HEK293 (cell line): ENCODE measurements around the gene THAP11.

Source experiments
- CTCF ChIA-PET: fragments of 350-600 bp; formaldehyde crosslinking; extraction: SDS; loops from one replicate; lab custom pipeline; 2021; ENCODE audit warnings: antibody characterized with exemption; lab: Yijun Ruan, JAX
- POLR2A ChIA-PET: fragments of 300-600 bp; formaldehyde crosslinking; extraction: SDS; loops from one replicate; lab custom pipeline; 2020; ENCODE audit warnings: antibody characterized with exemption, inconsistent platforms; lab: Yijun Ruan, JAX
- H3K27ac ChIP-seq: fragments of 200-500 bp; sonication (Bioruptor generic); 2 replicates; pipeline ENCODE4 v1.5.1; 2014; ENCODE audit warnings: low read depth, low read length, control low read depth, inconsistent platforms; ENCODE audit errors: extremely low read depth
- H3K36me3 ChIP-seq, 2 experiments: fragments of 200-500 bp in 1 of 2; sonication (Bioruptor generic) in 1 of 2; 1 replicate in 1 of 2; 2 replicates in 1 of 2; pipeline ENCODE4 v1.5.1; 2014 to 2017; ENCODE audit warnings: inconsistent platforms in 2 of 2, low read length in 2 of 2; ENCODE audit not compliant: control insufficient read depth in 2 of 2, insufficient read depth in 1 of 2
- H3K4me1 ChIP-seq: fragments of 200-500 bp; sonication (Bioruptor generic); 2 replicates; pipeline ENCODE4 v1.5.1; 2014; ENCODE audit warnings: mild to moderate bottlenecking, low read length, inconsistent platforms; ENCODE audit not compliant: control insufficient read depth, insufficient read depth
- H3K4me3 ChIP-seq: 2 replicates; pipeline ENCODE4 v1.5.1; 2011; ENCODE audit warnings: low read depth, mild to moderate bottlenecking, control low read depth, low read length, moderate library complexity
- H3K9me3 ChIP-seq: fragments of 200-500 bp; sonication (Bioruptor generic); 2 replicates; pipeline ENCODE4 v1.5.1; 2014; ENCODE audit warnings: low read depth, low read length, inconsistent platforms; ENCODE audit not compliant: control insufficient read depth, insufficient read depth
- HOXC10 ChIP-seq: sonication (generic); formaldehyde crosslinking; IDR thresholded peaks from 2 replicates; pipeline ENCODE4 v1.8.1; 2023; ENCODE audit warnings: mild to moderate bottlenecking, missing genetic modification reagents
- PRDM1 ChIP-seq: fragments of 450-650 bp; formaldehyde crosslinking; IDR thresholded peaks from 2 replicates; pipeline ENCODE4; 2016; ENCODE audit warnings: missing biosample characterization, missing genetic modification characterization
- PRDM6 ChIP-seq: fragments of 450-650 bp; formaldehyde crosslinking; IDR thresholded peaks from 2 replicates; pipeline ENCODE4 v1.5.1; 2017; ENCODE audit warnings: missing biosample characterization, missing genetic modification characterization
- TRIM28 ChIP-seq: IDR thresholded peaks from 2 replicates; pipeline ENCODE4 v1.6.1; 2011; ENCODE audit warnings: low read length, control low read depth, borderline replicate concordance
- YY1 ChIP-seq: fragments of 450-650 bp; formaldehyde crosslinking; IDR thresholded peaks from 2 replicates; pipeline ENCODE4 v1.5.1; 2018; ENCODE audit warnings: missing biosample characterization, missing genetic modification characterization
- YY2 ChIP-seq: fragments of 450-650 bp; formaldehyde crosslinking; IDR thresholded peaks from 2 replicates; pipeline ENCODE4 v1.5.1; 2016; ENCODE audit warnings: missing biosample characterization, missing genetic modification characterization
- ZBTB11 ChIP-seq: fragments of 450-650 bp; formaldehyde crosslinking; conservative IDR thresholded peaks from 2 replicates; pipeline ENCODE4 v1.5.1; 2016; ENCODE audit warnings: low read depth, missing biosample characterization, missing genetic modification characterization
- ZEB2 ChIP-seq: fragments of 450-650 bp; formaldehyde crosslinking; IDR thresholded peaks from 2 replicates; pipeline ENCODE4 v1.5.1; 2016; ENCODE audit warnings: missing biosample characterization, missing genetic modification characterization
- ZFP41 ChIP-seq: fragments of 450-650 bp; formaldehyde crosslinking; IDR thresholded peaks from 2 replicates; pipeline ENCODE4 v1.5.1; 2016; ENCODE audit warnings: missing biosample characterization, missing genetic modification characterization, borderline replicate concordance
- ZNF121 ChIP-seq: fragments of 450-650 bp; formaldehyde crosslinking; IDR thresholded peaks from 2 replicates; pipeline ENCODE4 v1.5.1; 2016; ENCODE audit warnings: missing biosample characterization, missing genetic modification characterization
- ZNF132 ChIP-seq: fragments of 450-650 bp; formaldehyde crosslinking; IDR thresholded peaks from 2 replicates; pipeline ENCODE4 v1.5.1; 2017; ENCODE audit warnings: missing biosample characterization, missing genetic modification characterization, borderline replicate concordance
- ZNF2 ChIP-seq: fragments of 450-650 bp; formaldehyde crosslinking; IDR thresholded peaks from 2 replicates; pipeline ENCODE4 v1.5.1; 2016; ENCODE audit warnings: missing biosample characterization, missing genetic modification characterization
- ZNF23 ChIP-seq: fragments of 450-650 bp; formaldehyde crosslinking; IDR thresholded peaks from 2 replicates; pipeline ENCODE4 v1.5.1; 2016; ENCODE audit warnings: missing biosample characterization, missing genetic modification characterization, borderline replicate concordance
- ZNF48 ChIP-seq: fragments of 450-650 bp; formaldehyde crosslinking; IDR thresholded peaks from 2 replicates; pipeline ENCODE4 v1.5.1; 2016; ENCODE audit warnings: missing biosample characterization, missing genetic modification characterization
- ZNF514 ChIP-seq: fragments of 450-650 bp; formaldehyde crosslinking; IDR thresholded peaks from 2 replicates; pipeline ENCODE4 v1.5.1; 2016; ENCODE audit warnings: missing biosample characterization, missing genetic modification characterization
- ZNF530 ChIP-seq: fragments of 450-650 bp; formaldehyde crosslinking; IDR thresholded peaks from 2 replicates; pipeline ENCODE4 v1.5.1; 2016; ENCODE audit warnings: low read depth, missing biosample characterization, missing genetic modification characterization
- ZNF555 ChIP-seq: fragments of 450-650 bp; formaldehyde crosslinking; conservative IDR thresholded peaks from 2 replicates; pipeline ENCODE4 v1.5.1; 2017; ENCODE audit warnings: missing biosample characterization, mild to moderate bottlenecking, missing genetic modification characterization, inconsistent platforms
- ZNF626 ChIP-seq: fragments of 450-650 bp; sonication (Bioruptor Pico); formaldehyde crosslinking; IDR thresholded peaks from 2 replicates; pipeline ENCODE4 v1.5.1; 2018; ENCODE audit warnings: missing biosample characterization, missing genetic modification characterization, inconsistent platforms
- ZNF658 ChIP-seq: fragments of 450-650 bp; formaldehyde crosslinking; IDR thresholded peaks from 2 replicates; pipeline ENCODE4; 2016; ENCODE audit warnings: missing biosample characterization, missing genetic modification characterization
- ZNF670 ChIP-seq: fragments of 450-650 bp; formaldehyde crosslinking; IDR thresholded peaks from 2 replicates; pipeline ENCODE4 v1.5.1; 2016; ENCODE audit warnings: missing biosample characterization, missing genetic modification characterization, low read depth
- ZNF707 ChIP-seq: fragments of 450-650 bp; formaldehyde crosslinking; IDR thresholded peaks from 2 replicates; pipeline ENCODE4 v1.5.1; 2016; ENCODE audit warnings: missing biosample characterization, missing genetic modification characterization
- ZNF785 ChIP-seq: fragments of 450-650 bp; formaldehyde crosslinking; IDR thresholded peaks from 2 replicates; pipeline ENCODE4 v1.5.1; 2016; ENCODE audit warnings: missing biosample characterization, missing genetic modification characterization
- ZSCAN23 ChIP-seq: fragments of 450-650 bp; formaldehyde crosslinking; IDR thresholded peaks from 2 replicates; pipeline ENCODE4 v1.5.1; 2016; ENCODE audit warnings: missing biosample characterization, missing genetic modification characterization
- TF ChIP-seq, protein P1 (sequence below): fragments of 450-650 bp; formaldehyde crosslinking; IDR thresholded peaks from 2 replicates; pipeline ENCODE4 v1.5.1; 2016; ENCODE audit warnings: missing biosample characterization, missing genetic modification characterization, low read depth
- TF ChIP-seq, protein P2 (sequence below): fragments of 450-650 bp; formaldehyde crosslinking; IDR thresholded peaks from 2 replicates; pipeline ENCODE4 v1.5.1; 2016; ENCODE audit warnings: missing biosample characterization, missing genetic modification characterization
- TF ChIP-seq, protein P3 (sequence below): fragments of 450-650 bp; formaldehyde crosslinking; IDR thresholded peaks from 2 replicates; pipeline ENCODE4 v1.5.1; 2016; ENCODE audit warnings: missing biosample characterization, missing genetic modification characterization, low read depth

The THAP11 gene

DNA sequence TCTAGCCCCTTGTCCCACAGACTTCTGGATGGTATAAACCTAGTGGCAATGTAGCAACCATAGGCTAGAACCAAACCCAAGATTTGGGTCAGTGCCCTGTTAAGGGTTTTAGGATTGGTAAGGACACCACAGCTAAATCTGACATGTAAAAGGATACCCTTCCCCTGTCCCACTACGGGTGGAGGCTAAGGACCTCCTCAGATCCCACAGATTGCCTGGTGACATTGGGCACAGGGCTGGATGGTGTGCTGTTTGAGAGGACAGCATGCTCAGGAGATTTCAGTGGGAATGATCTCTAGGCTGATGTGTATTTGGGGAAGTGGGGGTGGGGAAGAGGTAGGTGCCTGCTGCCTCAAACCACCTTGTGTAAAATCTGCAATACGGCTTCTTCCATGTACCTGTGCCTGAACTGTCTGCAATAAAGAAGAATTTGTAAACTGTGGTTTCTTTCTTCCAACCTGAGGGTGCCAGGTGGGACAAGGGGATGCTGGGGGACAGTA is 30.1 kb downstream of the THAP11 start (continued):
- TF ChIP-seq, protein P1, sequence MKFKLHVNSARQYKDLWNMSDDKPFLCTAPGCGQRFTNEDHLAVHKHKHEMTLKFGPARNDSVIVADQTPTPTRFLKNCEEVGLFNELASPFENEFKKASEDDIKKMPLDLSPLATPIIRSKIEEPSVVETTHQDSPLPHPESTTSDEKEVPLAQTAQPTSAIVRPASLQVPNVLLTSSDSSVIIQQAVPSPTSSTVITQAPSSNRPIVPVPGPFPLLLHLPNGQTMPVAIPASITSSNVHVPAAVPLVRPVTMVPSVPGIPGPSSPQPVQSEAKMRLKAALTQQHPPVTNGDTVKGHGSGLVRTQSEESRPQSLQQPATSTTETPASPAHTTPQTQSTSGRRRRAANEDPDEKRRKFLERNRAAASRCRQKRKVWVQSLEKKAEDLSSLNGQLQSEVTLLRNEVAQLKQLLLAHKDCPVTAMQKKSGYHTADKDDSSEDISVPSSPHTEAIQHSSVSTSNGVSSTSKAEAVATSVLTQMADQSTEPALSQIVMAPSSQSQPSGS (tag by site-specific recombination) = no peak
- TF ChIP-seq ZNF670 (tag by site-specific recombination) (no peak), ZNF23 (no peak), YY2 (tag by site-specific recombination) (no peak)
- TF ChIP-seq, all 188 proteins: peak for 0

DNA sequence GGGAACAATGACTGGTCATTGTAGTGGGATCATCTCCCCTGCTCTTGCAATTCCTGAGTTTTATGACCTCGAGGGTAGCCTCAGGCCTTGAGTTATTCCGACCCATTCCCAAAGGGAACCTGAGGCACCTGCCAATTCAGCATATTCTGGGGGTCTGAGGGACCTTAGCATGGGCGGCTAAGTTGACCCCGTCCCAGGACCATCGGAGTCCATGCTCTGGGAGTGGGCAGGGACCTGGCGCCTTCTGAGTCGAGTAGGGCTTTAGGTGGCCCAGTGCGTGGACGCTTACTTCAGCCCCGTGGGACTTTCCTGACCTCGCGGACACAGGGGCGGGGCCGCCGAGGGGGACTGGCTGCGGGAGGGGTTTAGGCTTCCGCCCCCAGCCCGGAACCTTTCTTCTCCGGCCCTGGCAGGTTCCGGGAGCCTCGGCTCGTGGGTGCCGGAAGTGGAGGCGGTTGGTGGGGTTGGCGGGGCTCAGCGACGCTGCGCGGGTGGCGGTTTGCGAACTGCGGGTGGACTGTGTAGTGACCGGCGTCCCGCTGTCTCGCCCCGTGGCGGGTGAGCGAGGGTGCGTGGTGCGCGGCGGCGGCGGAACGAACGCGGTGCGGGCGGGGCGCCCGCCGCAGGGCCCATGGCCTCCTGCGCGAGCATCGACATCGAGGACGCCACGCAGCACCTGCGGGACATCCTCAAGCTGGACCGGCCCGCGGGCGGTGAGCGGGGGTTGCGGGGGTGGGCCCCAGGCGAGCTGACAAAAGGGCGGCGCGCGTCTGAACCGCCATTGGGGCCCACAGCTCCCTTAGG is 30.7 kb downstream of the THAP11 start, which contains the start of gene EDC4:
EDC4 (plus strand) TSS at position 422 of the 804 bp plus-strand sequence; CDS start at position 632, 210 bp downstream.
- Histone ChIP-seq H3K9me3 (no peaks in the 10 kb centered on the region), H3K36me3 (peaks cover 6 to 78% of the 10 kb centered on the region in 2 experiments), H3K4me3 (peak within 1 kb of the TSS; percentile 79), H3K27ac (peak within 1 kb of the TSS; percentile 63; the same call in 1 of the 2 replicates), H3K4me1 (no peaks in the 10 kb centered on the region)
- ChIA-PET CTCF (interaction anchor here (0.6 to 1.9 kb wide), 7 partner anchors 11 to 63 kb away, joined by 3 to 13 read pairs (median 4); partner anchors contain the start of gene NRN1L), POLR2A (interaction anchor here (0.6 to 1.7 kb wide), 12 partner anchors 11 to 311 kb away, joined by 3 to 8 read pairs (median 4); partner anchors contain the start of genes CTCF, GFOD2, NRN1L and NUTF2)
- peak; percentile 43; the same call in 1 of the 2 replicates for TF ChIP-seq ZNF785 (tag by site-specific recombination)
- no peak for TF ChIP-seq TRIM28
- no peak for TF ChIP-seq ZNF132
- no peak for TF ChIP-seq PRDM6 (tag by site-specific recombination)
- 0 out of 2 replicates have a peak, but pooled peaks have one; percentile 74 for TF ChIP-seq HOXC10 (CRISPR knock-in tag)
- peak; percentile 100 for TF ChIP-seq ZBTB11 (tag by site-specific recombination)
- TF ChIP-seq ZNF2 (tag by site-specific recombination) = peak; percentile 79; the same call in 1 of the 2 replicates
- TF ChIP-seq ZNF514 = no peak
- no peak for TF ChIP-seq ZFP41 (tag by site-specific recombination)
- TF ChIP-seq, protein P2, sequence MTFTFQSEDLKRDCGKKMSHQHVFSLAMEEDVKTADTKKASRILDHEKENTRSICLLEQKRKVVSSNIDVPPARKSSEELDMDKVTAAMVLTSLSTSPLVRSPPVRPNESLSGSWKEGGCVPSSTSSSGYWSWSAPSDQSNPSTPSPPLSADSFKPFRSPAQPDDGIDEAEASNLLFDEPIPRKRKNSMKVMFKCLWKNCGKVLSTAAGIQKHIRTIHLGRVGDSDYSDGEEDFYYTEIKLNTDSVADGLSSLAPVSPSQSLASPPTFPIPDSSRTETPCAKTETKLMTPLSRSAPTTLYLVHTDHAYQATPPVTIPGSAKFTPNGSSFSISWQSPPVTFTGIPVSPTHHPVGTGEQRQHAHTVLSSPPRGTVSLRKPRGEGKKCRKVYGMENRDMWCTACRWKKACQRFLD = no peak
- TF ChIP-seq ZNF555 (tag by site-specific recombination) = no peak
- TF ChIP-seq ZSCAN23 = 0 out of 2 replicates have a peak, but pooled peaks have one; percentile 53
- no peak; the same call in 1 of the 2 replicates for TF ChIP-seq YY1 (tag by site-specific recombination)
- TF ChIP-seq ZNF707 (tag by site-specific recombination) = no peak
- TF ChIP-seq ZNF626 (tag by site-specific recombination) = 0 out of 2 replicates have a peak, but pooled peaks have one; percentile 66
- TF ChIP-seq ZNF121 (tag by site-specific recombination) = no peak
- TF ChIP-seq, protein P3, sequence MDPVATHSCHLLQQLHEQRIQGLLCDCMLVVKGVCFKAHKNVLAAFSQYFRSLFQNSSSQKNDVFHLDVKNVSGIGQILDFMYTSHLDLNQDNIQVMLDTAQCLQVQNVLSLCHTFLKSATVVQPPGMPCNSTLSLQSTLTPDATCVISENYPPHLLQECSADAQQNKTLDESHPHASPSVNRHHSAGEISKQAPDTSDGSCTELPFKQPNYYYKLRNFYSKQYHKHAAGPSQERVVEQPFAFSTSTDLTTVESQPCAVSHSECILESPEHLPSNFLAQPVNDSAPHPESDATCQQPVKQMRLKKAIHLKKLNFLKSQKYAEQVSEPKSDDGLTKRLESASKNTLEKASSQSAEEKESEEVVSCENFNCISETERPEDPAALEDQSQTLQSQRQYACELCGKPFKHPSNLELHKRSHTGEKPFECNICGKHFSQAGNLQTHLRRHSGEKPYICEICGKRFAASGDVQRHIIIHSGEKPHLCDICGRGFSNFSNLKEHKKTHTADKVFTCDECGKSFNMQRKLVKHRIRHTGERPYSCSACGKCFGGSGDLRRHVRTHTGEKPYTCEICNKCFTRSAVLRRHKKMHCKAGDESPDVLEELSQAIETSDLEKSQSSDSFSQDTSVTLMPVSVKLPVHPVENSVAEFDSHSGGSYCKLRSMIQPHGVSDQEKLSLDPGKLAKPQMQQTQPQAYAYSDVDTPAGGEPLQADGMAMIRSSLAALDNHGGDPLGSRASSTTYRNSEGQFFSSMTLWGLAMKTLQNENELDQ (tag by site-specific recombination) = no peak
- TF ChIP-seq PRDM1 = no peak
- TF ChIP-seq ZNF658 (tag by site-specific recombination) = no peak
- TF ChIP-seq ZNF530 (tag by site-specific recombination) = no peak
- TF ChIP-seq ZNF48 (tag by site-specific recombination) = no peak
- TF ChIP-seq ZEB2 (tag by site-specific recombination) = peak; percentile 68
